ENCODE results near the gene HLX. TPM values are rescaled to one million over a fixed set of nuclear protein-coding genes. Genes with fewer than 3 reads are reported as not detected.

The HLX gene
- 6.2 TPM for total RNA-seq

GRCh38 chr1:220879076-220879508 lies at the start of gene HLX:
Gene HLX, plus strand, starts transcription at chr1:220879443. Its CDS starts 415 bp downstream, at chr1:220879858.

Other genes with a start within 250 kb of the HLX start
- 14.3 TPM for gene C1orf115, start 189.1 kb upstream of the HLX start, total RNA-seq
- gene MTARC2, start 131.1 kb upstream of the HLX start, total RNA-seq = 9.6 TPM
- gene MTARC1, start 92.5 kb upstream of the HLX start, total RNA-seq = 13.1 TPM

Measured in camera-type eye (tissue), 1 donor.